Breast epithelium (tissue), 3 donors: ENCODE data around the gene PKNOX1.
"Not testable (repeated sequence)": the region's sequence is repeated elsewhere in the genome, so short reads cannot be mapped to it uniquely, and the experiment has no call there.

Source experiments
- CTCF ChIP-seq, 3 donors: fragments of 450-650 bp; IDR thresholded peaks; one replicate each; pipeline ENCODE4 v1.5.1; 2016 to 2017; ENCODE audit warnings: antibody characterized with exemption in 3 of 3, mild to moderate bottlenecking in 3 of 3, moderate library complexity in 3 of 3
- POLR2A ChIP-seq: fragments of 450-650 bp; IDR thresholded peaks from one replicate; pipeline ENCODE4 v1.6.1; 2016; ENCODE audit warnings: antibody characterized with exemption, mild to moderate bottlenecking, moderate library complexity
- POLR2AphosphoS5 ChIP-seq, 3 donors: sonication (generic); formaldehyde crosslinking; IDR thresholded peaks; one replicate each; pipeline ENCODE4 v1.6.1; 2017; ENCODE audit warnings: antibody characterized with exemption in 3 of 3

- not testable (repeated sequence) for TF ChIP-seq CTCF (IDR thresholded peaks at IDR 0.05); POLR2A; POLR2AphosphoS5 (IDR thresholded peaks at IDR 0.05)
Measured at GRCh38 chr21:43064265-43064917, 90.0 kb downstream of the PKNOX1 start.
